WERI-Rb-1 (cell line): Measurements from ENCODE around the gene CACNA2D1.

Experiments used
- DNase-seq: peaks from one replicate; pipeline ENCODE4 v3.0.0-alpha.2; 2020
- H3K27ac ChIP-seq: fragments of 250-450 bp; sonication (Bioruptor Pico); 2 replicates; pipeline ENCODE4 v1.5.1; 2020; ENCODE audit warnings: mild to moderate bottlenecking, moderate library complexity
- H3K27me3 ChIP-seq: fragments of 250-450 bp; sonication (Bioruptor Pico); 2 replicates; pipeline ENCODE4 v1.5.1; 2021; ENCODE audit warnings: mild to moderate bottlenecking, low read depth, moderate library complexity; ENCODE audit not compliant: insufficient read depth, severe bottlenecking
- H3K36me3 ChIP-seq: fragments of 250-450 bp; sonication (Bioruptor Pico); 2 replicates; pipeline ENCODE4 v1.5.1; 2020; ENCODE audit warnings: mild to moderate bottlenecking, moderate library complexity
- H3K4me3 ChIP-seq: 2 replicates; pipeline ENCODE4 v1.5.1; 2011; ENCODE audit warnings: low read depth, mild to moderate bottlenecking, control low read depth, low read length
- H3K9me3 ChIP-seq: fragments of 250-450 bp; sonication (Bioruptor Pico); 2 replicates; pipeline ENCODE4 v1.5.1; 2021; ENCODE audit warnings: mild to moderate bottlenecking, moderate library complexity; ENCODE audit not compliant: severe bottlenecking
- TF ChIP-seq, protein P1 (sequence below): IDR thresholded peaks from 2 replicates; pipeline ENCODE4 v1.5.1; 2011; ENCODE audit warnings: low read depth, mild to moderate bottlenecking, control low read depth, inconsistent platforms, low read length

CACNA2D1 gene

DNA sequence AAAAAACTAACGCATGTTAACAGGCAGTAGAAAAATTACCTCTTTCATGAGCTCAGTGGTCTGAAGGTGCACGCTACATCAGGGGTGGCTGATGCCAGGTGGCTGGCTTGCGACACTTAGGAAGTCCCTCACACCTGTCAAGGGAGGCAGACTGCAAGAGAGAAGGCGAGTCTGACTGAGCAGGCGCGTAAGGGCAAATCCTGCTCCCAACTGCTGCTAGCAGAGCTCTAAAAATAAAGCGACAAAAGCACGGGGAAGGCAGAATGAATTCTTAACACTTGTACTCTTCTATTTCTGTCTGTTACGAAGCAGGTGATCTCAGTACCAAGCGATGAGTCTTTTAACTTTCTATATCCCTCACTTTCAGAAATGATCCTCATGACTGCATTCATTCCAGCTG is 33.1 kb downstream of the CACNA2D1 start:
- no peaks in the 10 kb centered on the region for H3K9me3 ChIP-seq
- H3K36me3 ChIP-seq: no peaks in the 10 kb centered on the region; the same call in 1 of the 2 replicates
- H3K27ac ChIP-seq: no peak overlapping the region
- TF ChIP-seq, protein P1, sequence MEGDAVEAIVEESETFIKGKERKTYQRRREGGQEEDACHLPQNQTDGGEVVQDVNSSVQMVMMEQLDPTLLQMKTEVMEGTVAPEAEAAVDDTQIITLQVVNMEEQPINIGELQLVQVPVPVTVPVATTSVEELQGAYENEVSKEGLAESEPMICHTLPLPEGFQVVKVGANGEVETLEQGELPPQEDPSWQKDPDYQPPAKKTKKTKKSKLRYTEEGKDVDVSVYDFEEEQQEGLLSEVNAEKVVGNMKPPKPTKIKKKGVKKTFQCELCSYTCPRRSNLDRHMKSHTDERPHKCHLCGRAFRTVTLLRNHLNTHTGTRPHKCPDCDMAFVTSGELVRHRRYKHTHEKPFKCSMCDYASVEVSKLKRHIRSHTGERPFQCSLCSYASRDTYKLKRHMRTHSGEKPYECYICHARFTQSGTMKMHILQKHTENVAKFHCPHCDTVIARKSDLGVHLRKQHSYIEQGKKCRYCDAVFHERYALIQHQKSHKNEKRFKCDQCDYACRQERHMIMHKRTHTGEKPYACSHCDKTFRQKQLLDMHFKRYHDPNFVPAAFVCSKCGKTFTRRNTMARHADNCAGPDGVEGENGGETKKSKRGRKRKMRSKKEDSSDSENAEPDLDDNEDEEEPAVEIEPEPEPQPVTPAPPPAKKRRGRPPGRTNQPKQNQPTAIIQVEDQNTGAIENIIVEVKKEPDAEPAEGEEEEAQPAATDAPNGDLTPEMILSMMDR: no peak
- DNase-seq: peak; percentile 55
- no peaks in the 10 kb centered on the region for H3K27me3 ChIP-seq
- H3K4me3 ChIP-seq: no peak overlapping the region

DNA sequence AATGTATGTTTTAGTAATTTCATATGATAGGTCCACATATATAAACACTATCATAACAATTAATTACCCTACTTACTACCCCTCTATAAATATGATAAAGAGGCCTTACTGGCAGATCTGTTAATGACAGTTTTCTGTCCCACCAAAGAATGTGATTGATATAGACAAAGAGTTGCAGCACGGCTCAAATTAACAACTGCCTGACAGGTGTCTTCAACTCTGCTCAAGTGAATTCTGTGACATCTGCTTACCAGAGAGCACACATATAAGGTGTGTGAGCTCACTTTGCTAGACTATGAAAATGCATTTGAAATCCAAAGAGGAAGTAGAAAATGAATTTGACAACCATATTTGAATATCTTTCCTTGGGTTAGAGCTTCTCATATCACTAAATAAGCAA is 36.6 kb downstream of the CACNA2D1 start:
- H3K4me3 ChIP-seq: no peak overlapping the region
- H3K27ac ChIP-seq: no peak overlapping the region
- no peak for DNase-seq
- TF ChIP-seq, protein P1: no peak
- H3K36me3 ChIP-seq: no peaks in the 10 kb centered on the region; the same call in 1 of the 2 replicates
- no peaks in the 10 kb centered on the region for H3K27me3 ChIP-seq
- H3K9me3 ChIP-seq: no peaks in the 10 kb centered on the region

DNA sequence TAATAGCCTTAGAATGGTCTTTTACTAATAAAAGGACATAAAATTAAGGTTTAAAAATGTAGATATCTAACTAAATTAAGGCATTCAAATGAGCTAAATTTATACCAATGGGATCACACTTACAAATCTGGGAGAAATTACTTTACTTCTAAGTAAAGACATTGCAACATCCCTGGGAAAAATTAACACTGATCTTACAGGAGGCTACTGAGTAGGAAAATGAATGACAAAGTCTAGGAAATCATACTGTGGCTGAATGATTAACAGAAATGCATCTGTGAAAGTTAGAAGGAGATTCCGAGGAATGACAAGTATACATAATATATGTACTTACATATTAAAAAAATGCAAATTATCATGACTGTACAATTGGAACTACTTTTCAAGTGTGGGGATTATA is 38.3 kb downstream of the CACNA2D1 start:
- no peaks in the 10 kb centered on the region for H3K9me3 ChIP-seq
- no peaks in the 10 kb centered on the region for H3K27me3 ChIP-seq
- TF ChIP-seq, protein P1: no peak
- DNase-seq: no peak
- no peak overlapping the region for H3K4me3 ChIP-seq
- no peaks in the 10 kb centered on the region; the same call in 1 of the 2 replicates for H3K36me3 ChIP-seq
- H3K27ac ChIP-seq: no peak overlapping the region

GRCh38 chr7:82404652-82405051 is 38.9 kb downstream of the CACNA2D1 start:
- TF ChIP-seq, protein P1: no peak
- Histone ChIP-seq H3K9me3 (no peaks in the 10 kb centered on the region), H3K4me3 (no peak overlapping the region), H3K27me3 (no peaks in the 10 kb centered on the region), H3K36me3 (no peaks in the 10 kb centered on the region; the same call in 1 of the 2 replicates), H3K27ac (no peak overlapping the region)
- no peak for DNase-seq

- no peaks in the 10 kb centered on the region; the same call in 1 of the 2 replicates for H3K36me3 ChIP-seq
- TF ChIP-seq, protein P1: no peak
- H3K27ac ChIP-seq: no peak overlapping the region
- H3K9me3 ChIP-seq: no peaks in the 10 kb centered on the region
- DNase-seq: no peak
- H3K27me3 ChIP-seq: no peaks in the 10 kb centered on the region
- H3K4me3 ChIP-seq: no peak overlapping the region
Observed at GRCh38 chr7:82404094-82404493, 39.5 kb downstream of the CACNA2D1 start.

DNA sequence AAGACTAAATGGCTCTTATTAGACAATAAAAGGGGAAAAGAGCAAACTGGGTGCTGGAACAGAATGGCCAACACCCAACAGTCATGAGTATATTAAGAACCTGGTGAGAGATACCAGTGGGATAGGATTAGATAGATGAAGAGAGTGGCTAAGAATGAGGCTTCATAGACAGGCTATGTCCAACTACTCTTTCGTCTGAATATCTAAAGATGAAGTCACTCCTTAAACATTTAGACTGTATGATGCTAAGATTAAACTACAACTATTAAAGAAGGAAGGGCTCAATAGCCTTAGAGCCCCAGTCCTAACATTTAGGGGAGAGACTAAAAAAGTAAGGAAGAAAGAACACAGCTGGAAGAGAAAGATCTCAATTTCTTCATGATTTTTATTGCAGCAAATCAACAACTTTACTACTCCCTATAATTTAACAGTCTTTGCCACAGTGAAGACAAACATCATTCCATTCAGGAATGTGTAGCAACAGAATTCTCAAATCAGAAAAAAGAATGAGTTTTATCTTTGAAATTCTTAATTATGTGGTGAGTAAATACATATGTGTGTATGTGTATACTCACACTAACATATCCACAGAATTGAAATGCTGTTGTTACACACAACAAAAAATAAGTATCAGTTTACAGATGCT is 45.6 kb downstream of the CACNA2D1 start:
- no peaks in the 10 kb centered on the region for H3K36me3 ChIP-seq
- TF ChIP-seq, protein P1: no peak
- H3K9me3 ChIP-seq: no peaks in the 10 kb centered on the region
- no peaks in the 10 kb centered on the region for H3K27me3 ChIP-seq
- H3K27ac ChIP-seq: no peak overlapping the region
- DNase-seq: no peak
- no peak overlapping the region for H3K4me3 ChIP-seq
